Measurements from ENCODE around the gene ISM1. TPM values are rescaled to one million over a fixed set of nuclear protein-coding genes. Genes with fewer than 3 reads are reported as not detected.

The ISM1 gene
- total RNA-seq, 1 donor from 2014 or later, result not detected

- FAIRE-seq, result peak; percentile 77
- TF ChIP-seq, protein P1, sequence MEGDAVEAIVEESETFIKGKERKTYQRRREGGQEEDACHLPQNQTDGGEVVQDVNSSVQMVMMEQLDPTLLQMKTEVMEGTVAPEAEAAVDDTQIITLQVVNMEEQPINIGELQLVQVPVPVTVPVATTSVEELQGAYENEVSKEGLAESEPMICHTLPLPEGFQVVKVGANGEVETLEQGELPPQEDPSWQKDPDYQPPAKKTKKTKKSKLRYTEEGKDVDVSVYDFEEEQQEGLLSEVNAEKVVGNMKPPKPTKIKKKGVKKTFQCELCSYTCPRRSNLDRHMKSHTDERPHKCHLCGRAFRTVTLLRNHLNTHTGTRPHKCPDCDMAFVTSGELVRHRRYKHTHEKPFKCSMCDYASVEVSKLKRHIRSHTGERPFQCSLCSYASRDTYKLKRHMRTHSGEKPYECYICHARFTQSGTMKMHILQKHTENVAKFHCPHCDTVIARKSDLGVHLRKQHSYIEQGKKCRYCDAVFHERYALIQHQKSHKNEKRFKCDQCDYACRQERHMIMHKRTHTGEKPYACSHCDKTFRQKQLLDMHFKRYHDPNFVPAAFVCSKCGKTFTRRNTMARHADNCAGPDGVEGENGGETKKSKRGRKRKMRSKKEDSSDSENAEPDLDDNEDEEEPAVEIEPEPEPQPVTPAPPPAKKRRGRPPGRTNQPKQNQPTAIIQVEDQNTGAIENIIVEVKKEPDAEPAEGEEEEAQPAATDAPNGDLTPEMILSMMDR (IDR thresholded peaks at IDR 0.05; ENCODE audit: insufficient read depth, low read length, severe bottlenecking), result no peak
These were observed 73.4 kb downstream of the ISM1 start for GRCh38 chr20:13294522-13294921.

DNA sequence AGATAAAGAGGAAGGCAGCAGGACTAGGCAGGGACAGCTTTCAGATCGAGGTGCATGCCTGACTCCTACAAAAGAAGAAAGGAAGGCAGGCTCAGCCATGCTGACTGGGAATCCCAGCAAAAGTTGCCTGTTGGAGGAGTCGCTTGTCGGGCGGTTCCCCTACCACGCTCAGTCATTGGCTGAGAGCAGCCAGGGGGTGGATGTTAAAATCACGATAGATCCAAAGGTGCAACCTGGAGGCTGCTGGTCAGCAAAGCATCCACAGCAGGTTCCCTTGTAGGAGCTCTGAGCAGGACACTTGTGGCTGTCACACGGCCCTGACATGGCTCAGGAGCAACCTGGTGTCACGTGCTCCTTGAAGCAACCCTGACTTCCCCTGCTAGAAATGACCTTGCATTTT is 74.6 kb downstream of the ISM1 start:
- H3K4me3 ChIP-seq (ENCODE audit: low read depth, low read length), result no peak overlapping the region
- DNase-seq (ENCODE audit: low read depth) (no peak), FAIRE-seq (no peak)
- no peaks in the 10 kb centered on the region for H3K36me3 ChIP-seq (ENCODE audit: control insufficient read depth, insufficient read depth, low read length)
- no peaks in the 10 kb centered on the region for H3K27me3 ChIP-seq (ENCODE audit: control insufficient read depth, insufficient read depth, low read length)
- TF ChIP-seq, protein P1 (IDR thresholded peaks at IDR 0.05; ENCODE audit: insufficient read depth, low read length, severe bottlenecking), result no peak

More at GRCh38 chr20:13294522-13294921, 73.4 kb downstream of the ISM1 start:
- Histone ChIP-seq H3K4me3 (ENCODE audit: low read depth, low read length) (no peak overlapping the region), H3K36me3 (ENCODE audit: control insufficient read depth, insufficient read depth, low read length) (no peaks in the 10 kb centered on the region), H3K27me3 (ENCODE audit: control insufficient read depth, insufficient read depth, low read length) (no peaks in the 10 kb centered on the region)
- no peak for DNase-seq (ENCODE audit: low read depth)

DNA sequence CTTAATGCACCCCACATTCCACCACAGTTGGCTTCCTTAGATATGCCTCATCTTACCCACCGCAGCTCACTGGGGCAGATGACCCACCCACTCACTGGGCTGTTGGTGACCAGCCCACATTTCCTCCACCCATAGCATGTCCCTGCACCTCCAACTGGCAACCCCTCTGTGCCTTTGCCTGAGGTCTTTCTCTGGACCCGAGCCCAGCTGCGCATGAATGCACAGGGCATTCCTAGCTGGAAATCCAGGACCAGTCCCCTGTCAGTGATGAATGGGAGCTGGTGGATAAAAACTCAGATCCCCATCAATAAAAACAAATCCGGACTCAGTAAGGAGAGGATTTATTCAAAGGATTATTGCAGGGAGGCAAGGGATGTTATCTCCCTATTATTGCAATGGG is 75.0 kb downstream of the ISM1 start:
- DNase-seq (ENCODE audit: low read depth), result no peak
- TF ChIP-seq, protein P1 (IDR thresholded peaks at IDR 0.05; ENCODE audit: insufficient read depth, low read length, severe bottlenecking), result no peak
- Histone ChIP-seq H3K36me3 (ENCODE audit: control insufficient read depth, insufficient read depth, low read length) (no peaks in the 10 kb centered on the region), H3K27me3 (ENCODE audit: control insufficient read depth, insufficient read depth, low read length) (no peaks in the 10 kb centered on the region), H3K4me3 (ENCODE audit: low read depth, low read length) (no peak overlapping the region)
- FAIRE-seq, result no peak

DNA sequence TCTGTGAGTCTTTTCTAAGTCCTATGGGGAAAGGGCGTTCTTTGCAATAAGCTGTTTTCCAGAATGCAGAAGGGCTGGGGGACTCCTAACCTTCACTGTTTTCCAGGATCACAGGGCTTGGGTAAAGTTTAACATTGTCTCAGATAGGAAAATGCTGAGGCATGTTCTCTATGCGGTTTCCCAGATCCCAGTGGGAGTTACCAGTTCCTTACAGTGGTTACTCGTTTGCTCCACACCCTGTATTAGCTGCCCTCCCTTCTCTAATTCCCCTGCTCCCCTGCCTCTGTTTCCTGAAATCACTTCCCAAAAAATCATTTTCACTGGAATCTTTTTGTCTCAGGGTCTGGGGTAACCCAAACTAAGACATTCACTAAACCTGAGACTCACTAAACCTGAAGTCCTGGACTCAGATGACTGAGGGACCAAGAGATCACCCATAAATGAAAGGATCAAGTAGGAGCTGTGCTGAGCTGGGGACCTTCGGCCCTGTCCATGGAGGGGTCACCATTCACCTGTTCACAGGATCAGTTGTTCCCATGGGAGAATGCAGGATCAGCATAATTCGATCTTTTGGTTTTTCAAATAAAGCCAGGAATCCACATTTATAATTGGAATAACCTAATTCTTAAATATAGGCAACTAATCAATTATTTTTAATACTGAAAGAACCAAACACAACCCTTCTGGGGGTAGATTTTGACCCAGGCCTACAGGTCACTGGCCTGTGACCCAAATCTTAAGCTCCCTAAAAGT is 76.2 kb downstream of the ISM1 start:
- TF ChIP-seq, protein P1 (IDR thresholded peaks at IDR 0.05; ENCODE audit: insufficient read depth, low read length, severe bottlenecking), result no peak
- no peak overlapping the region for H3K4me3 ChIP-seq (ENCODE audit: low read depth, low read length)
- DNase-seq (ENCODE audit: low read depth) (no peak), FAIRE-seq (no peak)
- H3K36me3 ChIP-seq (ENCODE audit: control insufficient read depth, insufficient read depth, low read length), result no peaks in the 10 kb centered on the region
- H3K27me3 ChIP-seq (ENCODE audit: control insufficient read depth, insufficient read depth, low read length), result no peaks in the 10 kb centered on the region

DNA sequence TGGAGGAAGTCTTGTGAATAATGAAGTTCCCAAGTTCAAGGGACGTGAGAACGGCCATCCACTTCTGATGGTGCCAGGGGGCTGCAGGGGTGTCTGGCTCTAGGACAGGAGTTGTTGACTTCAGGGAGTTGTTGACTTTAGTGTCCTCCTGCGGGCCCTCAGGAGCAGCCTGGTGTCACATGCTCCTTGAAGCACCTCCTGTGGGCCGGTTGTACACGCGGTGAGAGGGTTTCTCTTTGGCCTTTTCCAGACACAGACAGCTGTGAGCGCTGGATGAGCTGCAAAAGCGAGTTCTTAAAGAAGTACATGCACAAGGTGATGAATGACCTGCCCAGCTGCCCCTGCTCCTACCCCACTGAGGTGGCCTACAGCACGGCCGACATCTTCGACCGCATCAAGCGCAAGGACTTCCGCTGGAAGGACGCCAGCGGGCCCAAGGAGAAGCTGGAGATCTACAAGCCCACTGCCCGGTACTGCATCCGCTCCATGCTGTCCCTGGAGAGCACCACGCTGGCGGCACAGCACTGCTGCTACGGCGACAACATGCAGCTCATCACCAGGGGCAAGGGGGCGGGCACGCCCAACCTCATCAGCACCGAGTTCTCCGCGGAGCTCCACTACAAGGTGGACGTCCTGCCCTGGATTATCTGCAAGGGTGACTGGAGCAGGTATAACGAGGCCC is 77.8 kb downstream of the ISM1 start:
- FAIRE-seq (no peak), DNase-seq (ENCODE audit: low read depth) (no peak)
- TF ChIP-seq, protein P1 (IDR thresholded peaks at IDR 0.05; ENCODE audit: insufficient read depth, low read length, severe bottlenecking), result no peak
- no peak overlapping the region for H3K4me3 ChIP-seq (ENCODE audit: low read depth, low read length)
- no peaks in the 10 kb centered on the region for H3K36me3 ChIP-seq (ENCODE audit: control insufficient read depth, insufficient read depth, low read length)
- H3K27me3 ChIP-seq (ENCODE audit: control insufficient read depth, insufficient read depth, low read length), result no peaks in the 10 kb centered on the region

Data from bronchial epithelial cell (primary cell).